GM21367 (cell line): ENCODE measurements around the gene VEZF1.

Experiments used
- ATAC-seq: cut with Tn5 transposase; IDR thresholded peaks from one replicate; pipeline ENCODE4 v1.9.1; 2021; ENCODE audit not compliant: unreplicated experiment

VEZF1 gene

DNA sequence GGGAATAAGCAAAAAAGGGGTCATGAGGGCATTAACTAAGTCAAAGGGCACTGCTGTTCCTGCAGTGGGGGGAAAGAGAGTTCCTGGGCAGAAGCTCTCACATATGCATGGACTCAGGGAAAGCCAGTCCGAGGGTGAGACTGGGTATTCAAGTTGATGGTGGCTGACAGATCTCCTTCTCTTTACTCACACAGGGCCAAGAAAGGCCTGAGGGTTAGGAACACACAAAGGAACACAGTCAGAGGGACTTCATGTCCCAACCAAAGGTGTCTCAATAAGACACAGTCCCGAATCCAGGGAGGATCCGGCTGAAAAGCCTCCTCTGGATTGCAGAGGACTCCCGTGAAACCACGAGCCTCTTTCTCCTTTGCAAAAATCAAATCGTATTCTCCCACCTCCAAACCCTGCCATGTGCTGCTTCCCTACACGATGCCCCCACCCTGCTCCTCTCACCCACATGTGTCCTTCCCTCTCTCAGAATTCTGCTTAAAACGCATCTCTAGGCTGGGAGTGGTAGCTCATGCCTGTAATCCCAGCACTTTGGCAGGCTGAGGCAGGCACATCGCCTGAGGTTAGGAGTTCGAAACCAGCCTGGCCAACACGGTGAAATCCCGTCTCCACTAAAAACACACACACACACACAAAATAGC lies 56.4 kb downstream of the VEZF1 start:
- ATAC-seq = no peak

DNA sequence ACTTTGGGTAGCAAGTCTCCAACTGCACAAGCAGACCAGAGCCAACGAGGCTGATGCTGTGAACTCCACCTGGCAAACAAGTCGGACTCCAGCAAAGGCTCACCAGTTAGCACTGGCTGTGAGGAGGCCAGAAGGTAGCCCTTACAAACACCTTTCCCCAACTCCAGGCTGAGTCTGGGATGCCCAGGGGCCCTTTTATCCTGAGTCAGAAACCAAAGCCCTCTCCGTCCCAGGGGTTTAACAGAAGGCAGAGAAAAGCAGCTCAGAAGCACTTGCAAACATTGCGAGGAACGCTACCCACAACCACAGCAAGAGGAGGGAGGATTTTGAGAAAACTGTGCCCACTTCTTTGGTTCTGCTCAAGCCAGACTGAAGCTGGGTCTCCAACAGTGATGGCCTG lies 57.8 kb downstream of the VEZF1 start:
- no peak for ATAC-seq

DNA sequence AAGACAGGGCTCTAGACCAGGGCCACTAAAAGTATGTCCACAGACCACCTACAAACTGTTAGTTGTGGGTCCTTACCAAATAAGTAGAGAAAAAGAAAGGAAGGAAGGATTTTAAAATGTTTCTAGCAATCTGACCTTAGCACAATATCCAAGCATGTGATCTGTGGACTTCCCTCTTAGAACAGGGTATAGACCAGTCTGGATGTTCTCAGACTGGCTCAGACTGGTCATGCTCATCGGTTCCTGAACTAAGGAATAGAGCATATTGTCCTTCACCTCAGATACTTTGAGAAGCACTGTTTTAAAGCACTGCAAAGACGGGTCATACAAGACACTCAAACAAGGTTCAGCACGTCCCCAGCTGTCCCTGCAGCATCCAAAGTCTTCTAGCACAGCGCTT lies 58.7 kb downstream of the VEZF1 start:
- ATAC-seq = no peak

DNA sequence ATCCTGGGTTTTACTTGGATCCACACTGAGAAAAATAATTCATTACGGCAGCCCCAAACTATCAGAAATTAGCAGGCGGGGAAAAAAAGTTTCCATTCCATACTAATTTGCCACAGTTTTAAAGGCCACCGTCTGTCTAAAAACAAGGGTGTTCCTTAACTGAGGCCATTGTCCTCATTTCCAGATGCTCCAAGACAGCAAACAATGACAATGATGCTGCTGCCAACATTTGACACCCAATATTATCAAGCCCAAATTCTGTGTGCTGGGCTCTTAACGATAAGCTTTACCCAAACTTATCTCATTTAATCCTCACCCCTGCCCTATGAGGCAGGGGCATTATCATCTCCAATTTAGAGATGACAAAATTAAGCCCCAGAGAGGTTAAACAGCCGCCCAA lies 59.1 kb downstream of the VEZF1 start:
- ATAC-seq = no peak

DNA sequence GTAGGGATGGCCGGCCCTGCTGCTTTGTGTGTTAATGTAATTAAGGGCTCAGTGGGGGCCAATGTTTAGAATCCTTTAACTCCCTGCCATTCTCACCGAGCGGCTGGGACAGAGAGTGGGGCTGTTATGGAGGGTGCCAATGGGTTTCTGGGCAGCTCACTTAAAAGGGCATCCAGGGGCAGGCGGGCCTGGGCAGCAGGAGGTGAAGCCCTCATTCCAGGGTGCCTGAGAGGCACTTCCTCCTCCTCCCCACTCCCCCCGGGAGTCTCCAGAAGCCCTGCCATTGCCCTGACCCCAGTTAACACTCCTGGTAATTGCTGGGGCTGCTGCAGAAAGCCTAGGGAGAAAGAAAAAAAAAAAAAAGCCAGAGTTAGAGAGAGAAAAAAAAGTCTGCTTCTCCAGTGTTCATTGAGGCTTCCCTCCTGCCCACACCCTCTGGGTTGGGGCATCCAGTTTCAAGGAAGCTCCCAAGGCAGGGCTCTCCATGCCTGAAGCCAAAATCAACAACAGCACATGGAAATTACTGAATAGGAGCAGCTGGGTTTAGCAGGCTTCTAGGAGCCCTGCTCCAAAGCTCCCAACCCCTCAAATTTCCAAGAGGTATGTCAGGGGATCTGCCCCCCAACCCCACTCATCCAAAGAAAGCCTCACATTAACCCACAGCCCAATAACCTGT lies 60.9 kb downstream of the VEZF1 start:
- ATAC-seq = no peak

DNA sequence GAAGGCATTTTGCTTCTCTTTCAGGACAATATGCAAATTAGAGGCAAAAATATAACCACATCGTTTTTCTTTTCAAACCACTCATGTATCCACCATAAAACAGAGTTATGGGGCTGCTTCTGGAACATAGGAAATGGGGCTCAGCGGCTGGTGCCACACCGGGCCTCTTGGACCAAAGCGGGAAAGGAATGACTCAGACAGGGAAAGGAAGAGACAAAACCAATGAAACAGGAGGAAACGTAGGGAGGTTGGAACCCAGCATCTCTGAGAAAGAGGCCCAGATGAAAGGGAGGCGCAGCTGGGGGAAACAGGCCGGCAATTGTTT lies 61.4 kb downstream of the VEZF1 start:
- ATAC-seq = no peak

DNA sequence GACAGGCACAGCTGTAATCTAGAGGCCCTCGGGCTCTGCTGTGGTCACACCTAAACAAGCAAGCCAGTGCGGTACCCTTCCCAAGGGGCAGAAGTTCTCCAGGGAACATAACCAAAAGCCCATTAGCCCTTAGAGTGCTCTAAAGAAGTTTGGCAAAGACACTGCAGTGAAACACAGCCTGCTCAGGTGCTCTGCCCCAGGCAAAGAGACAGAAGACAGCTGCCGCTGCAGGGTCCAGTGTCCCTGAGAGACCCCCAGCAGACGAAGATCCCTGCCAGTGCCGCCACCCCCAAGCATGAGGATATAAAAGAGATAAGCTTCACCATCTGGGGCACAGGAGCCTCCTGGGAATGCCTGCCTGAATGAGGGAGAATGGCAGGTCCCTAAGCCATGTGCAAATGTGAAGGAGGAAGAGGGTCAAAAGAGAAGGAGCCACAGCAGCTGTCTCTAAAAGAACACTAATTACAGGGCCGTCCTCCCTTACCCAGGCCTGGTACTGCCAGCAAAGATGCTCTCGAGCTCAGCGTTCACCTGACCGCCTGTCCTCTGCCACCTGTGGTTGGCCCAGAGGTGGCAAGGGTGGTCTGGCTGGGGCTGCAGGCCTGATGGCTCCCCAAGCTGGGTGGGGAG lies 62.6 kb downstream of the VEZF1 start:
- ATAC-seq = no peak

DNA sequence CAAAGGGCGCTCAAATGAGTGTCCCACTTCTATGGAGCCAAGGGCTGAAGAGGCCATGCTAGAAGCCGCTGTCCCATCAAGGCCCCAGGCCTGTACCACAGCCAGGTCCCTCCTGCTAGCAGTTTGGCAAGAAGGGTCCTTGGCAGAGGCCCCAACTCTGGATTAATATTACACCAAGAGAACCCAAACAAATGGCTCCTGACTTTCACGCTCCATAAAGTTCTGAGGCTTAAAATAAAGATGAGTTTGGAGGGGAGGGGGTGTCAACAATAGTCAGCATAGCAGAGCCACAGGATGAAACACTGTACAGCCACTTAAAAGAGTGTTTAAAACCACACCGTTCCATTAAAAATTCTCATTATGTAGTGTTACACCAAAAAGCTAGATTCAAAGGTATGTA lies 63.4 kb downstream of the VEZF1 start:
- no peak for ATAC-seq
